ENCODE data around the gene KDM4B.

KDM4B gene

DNA sequence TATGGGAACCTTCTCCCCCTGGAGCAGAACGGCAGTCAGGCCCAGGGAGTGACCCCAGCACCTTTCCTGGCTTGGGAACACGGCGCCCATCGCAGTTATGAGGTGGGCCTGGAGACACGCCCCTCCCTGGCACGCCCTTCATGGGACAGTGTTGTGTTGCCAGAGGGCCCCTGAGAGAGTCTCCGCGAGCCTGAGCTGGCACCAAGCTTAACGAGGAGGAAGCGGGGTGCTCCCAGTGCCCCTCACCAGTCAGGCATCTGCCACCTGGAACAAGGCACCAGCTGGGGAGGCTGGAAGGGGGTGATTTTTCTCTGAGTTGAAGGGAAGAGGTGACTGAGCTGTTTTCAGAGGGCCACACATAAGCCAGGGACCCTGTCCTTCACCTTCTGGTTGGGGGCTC, 180.6 kb downstream of the KDM4B start:
- H3K27me3 ChIP-seq (ENCODE audit: control insufficient read depth, insufficient read depth, low read length): no peaks in the 10 kb centered on the region
- no peaks in the 10 kb centered on the region for H3K9me3 ChIP-seq (ENCODE audit: control insufficient read depth, insufficient read depth, low read length)
- no peak for DNase-seq (ENCODE audit: low read depth, low spot score)
- no peak overlapping the region for H3K27ac ChIP-seq (ENCODE audit: low read length)
- H3K4me3 ChIP-seq (ENCODE audit: low read length): no peak overlapping the region
- H3K36me3 ChIP-seq (ENCODE audit: control insufficient read depth, insufficient read depth, low read length): no peaks in the 10 kb centered on the region; the same call in 1 of the 2 replicates
- no CpG with 5 or more reads among the region's 10 CpGs for WGBS (ENCODE audit: insufficient coverage, insufficient read length)
- H3K4me1 ChIP-seq (ENCODE audit: control insufficient read depth, insufficient read depth, low read length): peaks cover 9% of the 10 kb centered on the region

DNA sequence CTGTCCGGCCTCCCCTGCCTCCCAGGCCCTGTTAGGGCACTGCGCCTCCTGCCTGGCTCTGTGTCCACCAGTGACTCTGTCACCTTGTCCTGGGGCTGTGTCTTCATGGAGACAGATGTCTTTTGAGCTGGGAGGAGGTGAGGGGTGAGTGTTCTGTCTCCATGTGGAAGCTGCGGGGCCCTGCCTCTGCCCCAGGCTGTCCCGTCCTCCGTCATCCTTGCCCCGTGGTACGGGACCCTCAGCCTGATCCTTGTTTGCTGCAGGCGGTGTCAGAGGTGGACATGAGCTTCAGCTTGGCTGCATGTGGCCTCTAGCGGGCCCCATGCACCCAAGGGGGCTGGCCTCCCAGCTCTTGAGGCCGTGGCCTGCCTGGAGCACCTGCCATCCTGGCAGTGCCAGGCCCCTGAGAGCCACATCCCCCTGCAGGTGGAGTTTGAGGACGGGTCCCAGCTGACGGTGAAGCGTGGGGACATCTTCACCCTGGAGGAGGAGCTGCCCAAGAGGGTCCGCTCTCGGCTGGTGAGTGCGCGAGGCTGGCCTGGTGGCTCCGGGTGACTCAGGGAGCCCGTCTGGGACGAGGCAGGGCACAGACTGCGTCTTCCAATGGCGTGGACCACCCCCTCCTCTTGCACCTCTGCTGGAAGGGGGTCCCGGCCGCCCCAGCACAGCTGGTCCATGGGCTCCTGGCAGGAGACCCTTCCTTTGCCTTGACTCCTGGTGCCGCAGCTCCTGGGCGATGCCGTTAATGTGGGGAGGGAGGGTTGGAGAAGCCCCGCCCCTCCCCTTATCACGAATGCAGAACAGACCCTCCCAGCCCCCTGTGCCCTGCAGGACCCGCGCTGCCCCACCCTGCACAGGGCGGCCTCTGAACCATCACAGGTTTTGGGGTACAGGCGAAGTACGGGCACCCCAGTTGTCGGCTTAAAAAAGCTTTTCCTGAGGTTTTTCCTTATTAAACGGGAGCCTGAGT, 181.3 kb downstream of the KDM4B start:
- no peaks in the 10 kb centered on the region for H3K9me3 ChIP-seq (ENCODE audit: control insufficient read depth, insufficient read depth, low read length)
- H3K27ac ChIP-seq (ENCODE audit: low read length): no peak overlapping the region
- no CpG with 5 or more reads among the region's 36 CpGs for WGBS (ENCODE audit: insufficient coverage, insufficient read length)
- no peak for DNase-seq (ENCODE audit: low read depth, low spot score)
- no peaks in the 10 kb centered on the region for H3K27me3 ChIP-seq (ENCODE audit: control insufficient read depth, insufficient read depth, low read length)
- peaks cover 9% of the 10 kb centered on the region for H3K4me1 ChIP-seq (ENCODE audit: control insufficient read depth, insufficient read depth, low read length)
- no peaks in the 10 kb centered on the region; the same call in 1 of the 2 replicates for H3K36me3 ChIP-seq (ENCODE audit: control insufficient read depth, insufficient read depth, low read length)
- no peak overlapping the region for H3K4me3 ChIP-seq (ENCODE audit: low read length)

DNA sequence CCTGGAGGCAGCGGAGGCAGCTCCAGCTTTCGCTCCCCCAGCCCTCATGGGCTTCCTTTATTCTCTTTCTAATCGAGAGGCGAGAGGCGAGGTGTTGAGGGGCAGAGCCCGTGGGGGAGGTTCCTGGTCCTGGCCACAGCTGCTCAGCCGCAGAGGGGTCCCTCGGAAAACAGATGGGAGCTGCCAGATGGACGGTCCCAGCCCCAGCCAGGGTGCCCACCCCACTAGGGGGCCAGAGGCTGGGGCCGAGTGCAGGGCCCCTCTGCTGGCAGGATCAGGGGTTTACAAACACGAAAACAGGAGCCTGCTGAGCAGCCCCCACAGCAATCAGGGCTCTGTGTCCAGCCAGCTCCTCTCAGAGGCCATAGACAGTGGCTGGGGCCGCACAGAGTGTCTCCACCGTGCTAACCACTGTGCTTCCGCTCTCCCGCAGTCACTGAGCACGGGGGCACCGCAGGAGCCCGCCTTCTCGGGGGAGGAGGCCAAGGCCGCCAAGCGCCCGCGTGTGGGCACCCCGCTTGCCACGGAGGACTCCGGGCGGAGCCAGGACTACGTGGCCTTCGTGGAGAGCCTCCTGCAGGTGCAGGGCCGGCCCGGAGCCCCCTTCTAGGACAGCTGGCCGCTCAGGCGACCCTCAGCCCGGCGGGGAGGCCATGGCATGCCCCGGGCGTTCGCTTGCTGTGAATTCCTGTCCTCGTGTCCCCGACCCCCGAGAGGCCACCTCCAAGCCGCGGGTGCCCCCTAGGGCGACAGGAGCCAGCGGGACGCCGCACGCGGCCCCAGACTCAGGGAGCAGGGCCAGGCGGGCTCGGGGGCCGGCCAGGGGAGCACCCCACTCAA, 182.2 kb downstream of the KDM4B start:
- Histone ChIP-seq H3K9me3 (ENCODE audit: control insufficient read depth, insufficient read depth, low read length) (no peaks in the 10 kb centered on the region), H3K27ac (ENCODE audit: low read length) (no peak overlapping the region), H3K4me1 (ENCODE audit: control insufficient read depth, insufficient read depth, low read length) (peaks cover 9% of the 10 kb centered on the region), H3K27me3 (ENCODE audit: control insufficient read depth, insufficient read depth, low read length) (no peaks in the 10 kb centered on the region), H3K36me3 (ENCODE audit: control insufficient read depth, insufficient read depth, low read length) (no peaks in the 10 kb centered on the region; the same call in 1 of the 2 replicates), H3K4me3 (ENCODE audit: low read length) (no peak overlapping the region)
- DNase-seq (ENCODE audit: low read depth, low spot score): no peak
- no CpG with 5 or more reads among the region's 52 CpGs for WGBS (ENCODE audit: insufficient coverage, insufficient read length)

DNA sequence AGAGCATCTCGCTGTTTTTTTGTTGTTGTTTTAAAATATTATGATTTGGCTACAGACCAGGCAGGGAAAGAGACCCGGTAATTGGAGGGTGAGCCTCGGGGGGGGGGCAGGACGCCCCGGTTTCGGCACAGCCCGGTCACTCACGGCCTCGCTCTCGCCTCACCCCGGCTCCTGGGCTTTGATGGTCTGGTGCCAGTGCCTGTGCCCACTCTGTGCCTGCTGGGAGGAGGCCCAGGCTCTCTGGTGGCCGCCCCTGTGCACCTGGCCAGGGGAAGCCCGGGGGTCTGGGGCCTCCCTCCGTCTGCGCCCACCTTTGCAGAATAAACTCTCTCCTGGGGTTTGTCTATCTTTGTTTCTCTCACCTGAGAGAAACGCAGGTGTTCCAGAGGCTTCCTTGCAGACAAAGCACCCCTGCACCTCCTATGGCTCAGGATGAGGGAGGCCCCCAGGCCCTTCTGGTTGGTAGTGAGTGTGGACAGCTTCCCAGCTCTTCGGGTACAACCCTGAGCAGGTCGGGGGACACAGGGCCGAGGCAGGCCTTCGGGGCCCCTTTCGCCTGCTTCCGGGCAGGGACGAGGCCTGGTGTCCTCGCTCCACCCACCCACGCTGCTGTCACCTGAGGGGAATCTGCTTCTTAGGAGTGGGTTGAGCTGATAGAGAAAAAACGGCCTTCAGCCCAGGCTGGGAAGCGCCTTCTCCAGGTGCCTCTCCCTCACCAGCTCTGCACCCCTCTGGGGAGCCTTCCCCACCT, 183.3 kb downstream of the KDM4B start:
- Histone ChIP-seq H3K4me3 (ENCODE audit: low read length) (no peak overlapping the region), H3K27me3 (ENCODE audit: control insufficient read depth, insufficient read depth, low read length) (no peaks in the 10 kb centered on the region), H3K9me3 (ENCODE audit: control insufficient read depth, insufficient read depth, low read length) (no peaks in the 10 kb centered on the region), H3K36me3 (ENCODE audit: control insufficient read depth, insufficient read depth, low read length) (no peaks in the 10 kb centered on the region; the same call in 1 of the 2 replicates), H3K4me1 (ENCODE audit: control insufficient read depth, insufficient read depth, low read length) (peaks cover 9% of the 10 kb centered on the region), H3K27ac (ENCODE audit: low read length) (no peak overlapping the region)
- WGBS (ENCODE audit: insufficient coverage, insufficient read length): no CpG with 5 or more reads among the region's 27 CpGs
- DNase-seq (ENCODE audit: low read depth, low spot score): no peak

DNA sequence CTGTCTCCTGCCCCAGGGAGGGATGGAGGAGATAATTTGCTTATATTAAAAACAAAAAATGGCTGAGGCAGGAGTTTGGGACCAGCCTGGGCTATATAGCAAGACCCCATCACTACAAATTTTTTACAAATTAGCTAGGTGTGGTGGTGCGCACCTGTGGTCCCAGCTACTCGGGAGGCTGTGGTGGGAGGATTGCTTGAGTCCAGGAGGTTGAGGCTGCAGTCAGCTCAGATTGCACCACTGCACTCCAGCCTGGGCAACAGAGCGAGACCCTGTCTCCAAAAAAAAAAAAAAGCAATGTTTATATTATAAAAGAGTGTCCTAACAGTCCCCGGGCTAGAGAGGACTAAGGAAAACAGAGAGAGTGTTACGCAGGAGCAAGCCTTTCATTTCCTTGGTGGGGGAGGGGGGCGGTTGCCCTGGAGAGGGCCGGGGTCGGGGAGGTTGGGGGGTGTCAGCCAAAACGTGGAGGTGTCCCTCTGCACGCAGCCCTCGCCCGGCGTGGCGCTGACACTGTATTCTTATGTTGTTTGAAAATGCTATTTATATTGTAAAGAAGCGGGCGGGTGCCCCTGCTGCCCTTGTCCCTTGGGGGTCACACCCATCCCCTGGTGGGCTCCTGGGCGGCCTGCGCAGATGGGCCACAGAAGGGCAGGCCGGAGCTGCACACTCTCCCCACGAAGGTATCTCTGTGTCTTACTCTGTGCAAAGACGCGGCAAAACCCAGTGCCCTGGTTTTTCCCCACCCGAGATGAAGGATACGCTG, 184.0 kb downstream of the KDM4B start:
- Histone ChIP-seq H3K36me3 (ENCODE audit: control insufficient read depth, insufficient read depth, low read length) (no peaks in the 10 kb centered on the region; the same call in 1 of the 2 replicates), H3K9me3 (ENCODE audit: control insufficient read depth, insufficient read depth, low read length) (no peaks in the 10 kb centered on the region), H3K4me3 (ENCODE audit: low read length) (no peak overlapping the region), H3K27ac (ENCODE audit: low read length) (no peak overlapping the region), H3K4me1 (ENCODE audit: control insufficient read depth, insufficient read depth, low read length) (peaks cover 9% of the 10 kb centered on the region), H3K27me3 (ENCODE audit: control insufficient read depth, insufficient read depth, low read length) (no peaks in the 10 kb centered on the region)
- WGBS (ENCODE audit: insufficient coverage, insufficient read length): no CpG with 5 or more reads among the region's 24 CpGs
- DNase-seq (ENCODE audit: low read depth, low spot score): no peak

DNA sequence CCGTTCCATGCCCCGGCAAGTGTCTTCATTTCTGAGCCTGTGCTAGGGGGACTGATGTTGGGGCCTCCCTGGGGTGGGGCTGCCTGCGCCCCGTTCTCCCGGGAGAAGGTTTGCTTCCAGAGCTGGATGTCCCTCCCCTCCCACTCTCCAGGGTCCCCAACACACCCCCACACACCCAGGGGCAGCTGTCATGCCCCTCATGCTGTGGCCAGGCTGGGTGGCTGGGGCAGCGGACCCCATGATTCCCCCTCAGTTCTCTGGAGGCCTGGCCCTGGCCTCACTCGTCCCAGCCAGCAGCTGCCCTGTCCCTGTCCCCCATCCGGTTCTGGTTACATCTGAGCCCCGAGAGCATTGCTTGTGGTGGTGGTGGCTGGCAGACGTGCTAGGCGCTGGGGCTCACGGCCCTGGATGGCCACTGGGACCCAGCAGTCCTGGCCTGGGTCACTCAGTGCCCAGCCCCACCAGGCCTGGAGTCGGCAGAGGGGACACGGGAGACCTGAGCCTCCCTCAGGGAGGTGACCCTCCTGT, 184.8 kb downstream of the KDM4B start:
- no peak for DNase-seq (ENCODE audit: low read depth, low spot score)
- Histone ChIP-seq H3K27ac (ENCODE audit: low read length) (no peak overlapping the region), H3K36me3 (ENCODE audit: control insufficient read depth, insufficient read depth, low read length) (no peaks in the 10 kb centered on the region; the same call in 1 of the 2 replicates), H3K4me3 (ENCODE audit: low read length) (no peak overlapping the region), H3K9me3 (ENCODE audit: control insufficient read depth, insufficient read depth, low read length) (no peaks in the 10 kb centered on the region), H3K27me3 (ENCODE audit: control insufficient read depth, insufficient read depth, low read length) (no peaks in the 10 kb centered on the region), H3K4me1 (ENCODE audit: control insufficient read depth, insufficient read depth, low read length) (peaks cover 9% of the 10 kb centered on the region)
- WGBS (ENCODE audit: insufficient coverage, insufficient read length): no CpG with 5 or more reads among the region's 14 CpGs

DNA sequence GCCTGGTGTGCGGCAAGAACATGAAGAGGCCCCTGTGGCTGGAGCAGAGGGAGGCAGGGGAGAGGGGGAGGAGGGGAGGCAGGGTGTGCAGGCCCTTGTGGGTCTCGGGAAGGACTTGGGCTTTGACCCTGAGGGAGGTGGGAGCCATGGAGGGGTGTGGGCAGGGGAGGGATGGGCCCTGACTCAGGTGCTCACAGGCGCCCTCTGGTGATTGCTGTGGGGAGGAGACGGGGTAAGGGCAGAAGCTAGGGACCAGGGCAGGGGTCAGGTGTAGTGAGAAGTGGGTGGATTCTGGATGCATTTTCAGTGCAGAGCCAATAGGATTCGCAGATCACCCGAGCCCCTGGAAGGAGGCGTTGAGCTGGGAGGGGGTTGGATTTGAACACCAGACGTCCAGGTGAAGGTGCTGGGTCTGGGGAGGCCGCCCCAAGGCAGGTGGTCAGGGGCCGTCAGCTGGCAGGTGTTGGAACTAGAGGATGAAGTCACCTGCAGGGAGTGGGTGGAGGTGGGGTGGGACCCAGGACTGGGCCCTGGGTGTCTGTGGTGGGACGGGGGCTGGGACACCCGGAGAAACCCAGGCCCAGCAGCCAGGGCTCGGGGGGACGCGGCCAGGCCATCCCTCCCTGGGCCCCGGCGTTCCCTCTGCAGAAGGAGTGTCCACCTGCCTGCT, 185.4 kb downstream of the KDM4B start:
- Histone ChIP-seq H3K27me3 (ENCODE audit: control insufficient read depth, insufficient read depth, low read length) (no peaks in the 10 kb centered on the region), H3K9me3 (ENCODE audit: control insufficient read depth, insufficient read depth, low read length) (no peaks in the 10 kb centered on the region), H3K4me1 (ENCODE audit: control insufficient read depth, insufficient read depth, low read length) (peaks cover 9% of the 10 kb centered on the region), H3K36me3 (ENCODE audit: control insufficient read depth, insufficient read depth, low read length) (no peaks in the 10 kb centered on the region; the same call in 1 of the 2 replicates), H3K27ac (ENCODE audit: low read length) (no peak overlapping the region), H3K4me3 (ENCODE audit: low read length) (no peak overlapping the region)
- no CpG with 5 or more reads among the region's 17 CpGs for WGBS (ENCODE audit: insufficient coverage, insufficient read length)
- DNase-seq (ENCODE audit: low read depth, low spot score): peak; percentile 48

DNA sequence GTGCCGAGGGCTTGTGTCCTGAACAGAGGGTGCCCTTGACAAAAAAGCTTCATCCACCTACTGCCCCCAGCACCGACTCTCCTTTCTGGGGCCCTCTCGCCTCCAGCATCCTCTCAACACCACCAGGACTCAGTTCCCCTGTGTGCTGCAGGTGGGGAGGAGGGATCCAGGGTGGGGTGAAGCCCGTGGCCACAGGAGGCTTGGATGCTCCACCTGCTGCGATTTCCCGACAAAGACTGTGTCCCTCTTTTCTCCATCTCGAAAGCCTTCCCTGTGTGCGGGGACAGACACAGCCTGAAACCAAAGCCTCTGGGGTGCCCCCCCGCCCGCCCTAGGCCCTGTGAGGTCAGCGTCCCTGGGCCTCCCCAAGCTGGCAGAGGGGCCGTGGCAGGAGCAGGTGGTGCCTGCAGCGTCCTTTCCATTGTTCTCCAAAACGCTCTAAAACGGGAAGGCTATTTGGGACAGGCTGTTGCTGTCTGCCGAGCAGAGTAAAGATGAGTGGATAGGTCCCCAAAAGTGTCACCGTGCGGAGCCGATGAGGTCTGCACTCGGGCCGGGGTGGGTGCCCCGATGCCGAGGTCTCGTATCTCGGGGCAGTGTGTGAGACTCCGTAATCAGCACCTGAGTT, 186.0 kb downstream of the KDM4B start:
- H3K9me3 ChIP-seq (ENCODE audit: control insufficient read depth, insufficient read depth, low read length): no peaks in the 10 kb centered on the region
- no peak overlapping the region for H3K27ac ChIP-seq (ENCODE audit: low read length)
- no CpG with 5 or more reads among the region's 26 CpGs for WGBS (ENCODE audit: insufficient coverage, insufficient read length)
- H3K36me3 ChIP-seq (ENCODE audit: control insufficient read depth, insufficient read depth, low read length): no peaks in the 10 kb centered on the region; the same call in 1 of the 2 replicates
- DNase-seq (ENCODE audit: low read depth, low spot score): no peak
- peaks cover 9% of the 10 kb centered on the region for H3K4me1 ChIP-seq (ENCODE audit: control insufficient read depth, insufficient read depth, low read length)
- H3K27me3 ChIP-seq (ENCODE audit: control insufficient read depth, insufficient read depth, low read length): no peaks in the 10 kb centered on the region
- H3K4me3 ChIP-seq (ENCODE audit: low read length): no peak overlapping the region
